Activated T-helper 9 cell treated with anti-CD3 and anti-CD28 coated beads, Interleukin-2, amount 50 U/mL, for 16 hours (primary cell): ENCODE measurements around the gene FGFR3.

ENCODE experiments used
- DNase-seq: peaks from one replicate; pipeline ENCODE4 v3.0.0-alpha.2; 2020; ENCODE audit warnings: low read depth

FGFR3 gene

DNA sequence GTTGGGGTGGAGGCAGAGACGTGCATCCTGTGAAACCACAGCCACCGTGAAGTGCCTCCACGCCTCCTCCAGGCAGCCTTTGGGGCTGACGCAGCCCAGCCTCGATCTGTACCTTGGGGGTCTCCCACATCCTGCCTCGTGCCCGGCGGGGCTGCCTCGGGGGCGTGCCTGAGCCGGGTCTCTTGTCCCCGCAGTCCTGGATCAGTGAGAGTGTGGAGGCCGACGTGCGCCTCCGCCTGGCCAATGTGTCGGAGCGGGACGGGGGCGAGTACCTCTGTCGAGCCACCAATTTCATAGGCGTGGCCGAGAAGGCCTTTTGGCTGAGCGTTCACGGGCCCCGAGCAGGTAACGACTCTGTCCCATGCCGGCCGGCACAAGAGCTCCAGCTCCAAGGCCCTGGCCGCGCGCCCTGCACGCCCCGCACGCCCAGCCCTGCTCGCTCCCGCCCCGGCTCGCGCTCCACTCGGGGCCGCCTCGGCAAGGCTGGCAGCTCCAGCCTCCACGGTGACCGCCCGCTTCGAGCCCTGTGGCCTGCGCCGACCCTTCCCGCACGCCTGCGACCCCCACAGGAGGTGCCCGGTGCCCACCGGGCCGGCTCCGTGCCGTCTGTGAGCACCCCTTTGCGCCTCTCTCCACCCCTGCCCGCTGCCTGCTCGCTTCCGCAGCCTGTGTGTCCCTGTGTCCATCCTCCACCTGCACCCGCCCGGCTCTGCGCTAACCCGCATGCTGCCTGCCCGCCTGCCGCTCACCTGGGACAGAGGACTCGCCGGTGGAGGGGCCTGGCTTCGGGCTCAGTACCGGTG, 9.8 kb downstream of the FGFR3 start:
- no peak for DNase-seq

DNA sequence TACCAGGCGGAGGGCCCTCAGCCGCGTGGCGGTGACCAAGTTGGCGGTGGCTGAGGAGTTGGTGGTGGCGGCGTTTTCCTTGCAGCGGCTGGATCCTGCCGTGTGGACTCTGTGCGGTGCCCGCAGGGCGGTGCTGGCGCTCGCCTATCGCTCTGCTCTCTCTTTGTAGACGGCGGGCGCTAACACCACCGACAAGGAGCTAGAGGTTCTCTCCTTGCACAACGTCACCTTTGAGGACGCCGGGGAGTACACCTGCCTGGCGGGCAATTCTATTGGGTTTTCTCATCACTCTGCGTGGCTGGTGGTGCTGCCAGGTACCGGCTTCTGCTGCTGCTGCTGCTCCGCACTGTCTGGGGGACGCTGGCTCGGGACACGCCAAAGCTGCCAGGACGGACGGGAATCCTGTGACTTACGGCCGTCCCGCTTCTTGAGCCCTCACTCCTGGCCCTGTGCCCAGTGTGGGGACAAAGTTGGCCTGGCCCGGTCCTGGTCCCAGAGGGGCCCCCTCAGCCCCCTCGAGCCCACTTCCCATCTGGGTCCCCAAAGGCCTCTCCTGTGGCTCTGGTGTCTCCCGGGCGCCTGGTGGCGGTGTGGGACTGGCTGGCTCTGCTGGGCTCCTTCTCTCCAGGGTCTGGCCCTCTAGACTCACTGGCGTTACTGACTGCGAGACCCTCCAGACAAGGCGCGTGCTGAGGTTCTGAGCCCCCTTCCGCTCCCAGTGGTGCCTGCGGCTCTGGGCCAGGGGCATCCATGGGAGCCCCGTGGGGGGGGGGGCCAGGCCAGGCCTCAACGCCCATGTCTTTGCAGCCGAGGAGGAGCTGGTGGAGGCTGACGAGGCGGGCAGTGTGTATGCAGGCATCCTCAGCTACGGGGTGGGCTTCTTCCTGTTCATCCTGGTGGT, 10.7 kb downstream of the FGFR3 start:
- no peak for DNase-seq

DNA sequence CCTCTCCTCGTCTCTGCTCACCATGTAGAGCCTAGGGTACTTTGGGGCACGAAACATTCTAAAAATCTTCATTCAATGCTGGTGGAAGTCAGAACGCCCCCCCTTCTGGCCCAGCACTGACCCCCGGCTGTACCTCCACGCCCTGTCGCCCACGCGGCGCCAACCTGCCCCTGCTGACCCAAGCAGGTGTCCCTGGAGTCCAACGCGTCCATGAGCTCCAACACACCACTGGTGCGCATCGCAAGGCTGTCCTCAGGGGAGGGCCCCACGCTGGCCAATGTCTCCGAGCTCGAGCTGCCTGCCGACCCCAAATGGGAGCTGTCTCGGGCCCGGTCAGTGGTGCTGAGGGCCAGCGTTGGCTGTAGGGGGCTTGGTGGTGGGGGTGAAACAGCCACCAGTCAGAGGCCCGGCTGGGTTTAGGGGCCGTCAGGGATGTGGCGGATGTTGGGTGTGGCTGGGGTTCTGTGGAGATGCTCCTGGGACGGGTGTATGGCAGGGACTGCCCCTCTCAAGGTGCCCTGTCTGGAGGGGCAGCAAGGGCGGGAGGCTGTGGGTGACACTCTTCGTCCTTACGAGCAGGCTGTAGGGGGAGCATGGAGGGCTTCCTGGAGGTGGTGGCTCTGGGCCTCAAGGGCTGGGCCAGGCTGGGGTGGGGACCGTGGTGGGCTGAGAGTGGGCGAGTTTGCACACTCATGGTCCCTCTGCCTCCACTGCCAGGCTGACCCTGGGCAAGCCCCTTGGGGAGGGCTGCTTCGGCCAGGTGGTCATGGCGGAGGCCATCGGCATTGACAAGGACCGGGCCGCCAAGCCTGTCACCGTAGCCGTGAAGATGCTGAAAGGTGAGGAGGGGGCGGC, 11.8 kb downstream of the FGFR3 start:
- no peak for DNase-seq

DNA sequence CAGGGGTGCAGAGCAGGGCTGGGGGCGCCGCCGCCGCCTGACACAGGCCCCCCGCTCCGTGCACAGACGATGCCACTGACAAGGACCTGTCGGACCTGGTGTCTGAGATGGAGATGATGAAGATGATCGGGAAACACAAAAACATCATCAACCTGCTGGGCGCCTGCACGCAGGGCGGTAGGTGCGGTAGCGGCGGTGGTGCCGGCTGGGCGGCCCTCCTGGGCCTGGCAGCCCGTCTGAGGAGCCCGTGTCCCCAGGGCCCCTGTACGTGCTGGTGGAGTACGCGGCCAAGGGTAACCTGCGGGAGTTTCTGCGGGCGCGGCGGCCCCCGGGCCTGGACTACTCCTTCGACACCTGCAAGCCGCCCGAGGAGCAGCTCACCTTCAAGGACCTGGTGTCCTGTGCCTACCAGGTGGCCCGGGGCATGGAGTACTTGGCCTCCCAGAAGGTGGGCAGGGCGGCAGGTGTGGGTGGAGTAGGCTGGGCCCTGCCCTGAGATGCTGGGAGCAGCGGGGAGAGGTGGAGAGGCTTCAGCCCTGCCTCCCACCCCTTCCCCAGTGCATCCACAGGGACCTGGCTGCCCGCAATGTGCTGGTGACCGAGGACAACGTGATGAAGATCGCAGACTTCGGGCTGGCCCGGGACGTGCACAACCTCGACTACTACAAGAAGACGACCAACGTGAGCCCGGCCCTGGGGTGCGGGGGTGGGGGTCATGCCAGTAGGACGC, 12.6 kb downstream of the FGFR3 start:
- DNase-seq: no peak

DNA sequence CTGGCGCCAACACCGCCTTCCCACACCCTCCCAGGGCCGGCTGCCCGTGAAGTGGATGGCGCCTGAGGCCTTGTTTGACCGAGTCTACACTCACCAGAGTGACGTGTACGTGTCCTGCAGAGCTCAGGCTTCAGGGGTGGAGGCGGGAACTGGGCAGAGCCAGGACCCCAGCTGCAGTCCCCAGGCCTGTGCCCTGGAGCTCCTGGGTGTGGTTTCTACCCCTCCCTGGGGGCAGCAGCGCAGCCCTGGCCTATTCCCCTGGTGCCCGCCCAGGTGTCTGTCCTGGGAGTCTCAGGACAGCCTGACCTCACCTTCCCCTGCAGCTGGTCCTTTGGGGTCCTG, 13.1 kb downstream of the FGFR3 start:
- no peak for DNase-seq

DNA sequence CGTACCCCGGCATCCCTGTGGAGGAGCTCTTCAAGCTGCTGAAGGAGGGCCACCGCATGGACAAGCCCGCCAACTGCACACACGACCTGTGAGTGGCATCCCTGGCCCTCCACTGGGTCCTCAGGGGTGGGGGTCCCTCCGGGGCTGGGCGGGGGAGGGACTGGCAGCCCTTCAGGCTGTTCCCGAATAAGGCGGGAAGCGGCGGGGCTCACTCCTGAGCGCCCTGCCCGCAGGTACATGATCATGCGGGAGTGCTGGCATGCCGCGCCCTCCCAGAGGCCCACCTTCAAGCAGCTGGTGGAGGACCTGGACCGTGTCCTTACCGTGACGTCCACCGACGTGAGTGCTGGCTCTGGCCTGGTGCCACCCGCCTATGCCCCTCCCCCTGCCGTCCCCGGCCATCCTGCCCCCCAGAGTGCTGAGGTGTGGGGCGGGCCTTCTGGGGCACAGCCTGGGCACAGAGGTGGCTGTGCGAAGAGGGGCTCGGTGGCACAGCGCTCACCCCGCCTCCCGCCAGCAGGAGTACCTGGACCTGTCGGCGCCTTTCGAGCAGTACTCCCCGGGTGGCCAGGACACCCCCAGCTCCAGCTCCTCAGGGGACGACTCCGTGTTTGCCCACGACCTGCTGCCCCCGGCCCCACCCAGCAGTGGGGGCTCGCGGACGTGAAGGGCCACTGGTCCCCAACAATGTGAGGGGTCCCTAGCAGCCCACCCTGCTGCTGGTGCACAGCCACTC, 13.7 kb downstream of the FGFR3 start:
- DNase-seq: no peak

DNA sequence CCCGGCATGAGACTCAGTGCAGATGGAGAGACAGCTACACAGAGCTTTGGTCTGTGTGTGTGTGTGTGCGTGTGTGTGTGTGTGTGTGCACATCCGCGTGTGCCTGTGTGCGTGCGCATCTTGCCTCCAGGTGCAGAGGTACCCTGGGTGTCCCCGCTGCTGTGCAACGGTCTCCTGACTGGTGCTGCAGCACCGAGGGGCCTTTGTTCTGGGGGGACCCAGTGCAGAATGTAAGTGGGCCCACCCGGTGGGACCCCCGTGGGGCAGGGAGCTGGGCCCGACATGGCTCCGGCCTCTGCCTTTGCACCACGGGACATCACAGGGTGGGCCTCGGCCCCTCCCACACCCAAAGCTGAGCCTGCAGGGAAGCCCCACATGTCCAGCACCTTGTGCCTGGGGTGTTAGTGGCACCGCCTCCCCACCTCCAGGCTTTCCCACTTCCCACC, 14.3 kb downstream of the FGFR3 start:
- DNase-seq: no peak

DNA sequence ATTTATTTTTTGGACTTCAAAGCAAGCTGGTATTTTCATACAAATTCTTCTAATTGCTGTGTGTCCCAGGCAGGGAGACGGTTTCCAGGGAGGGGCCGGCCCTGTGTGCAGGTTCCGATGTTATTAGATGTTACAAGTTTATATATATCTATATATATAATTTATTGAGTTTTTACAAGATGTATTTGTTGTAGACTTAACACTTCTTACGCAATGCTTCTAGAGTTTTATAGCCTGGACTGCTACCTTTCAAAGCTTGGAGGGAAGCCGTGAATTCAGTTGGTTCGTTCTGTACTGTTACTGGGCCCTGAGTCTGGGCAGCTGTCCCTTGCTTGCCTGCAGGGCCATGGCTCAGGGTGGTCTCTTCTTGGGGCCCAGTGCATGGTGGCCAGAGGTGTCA, 15.3 kb downstream of the FGFR3 start:
- DNase-seq: no peak

- no peak for DNase-seq
Observed at GRCh38 chr4:1808851-1809753, 16.0 kb downstream of the FGFR3 start.

- peak; percentile 40 for DNase-seq
Observed at GRCh38 chr4:1809754-1810502, 16.8 kb downstream of the FGFR3 start.

- no peak for DNase-seq
Observed at GRCh38 chr4:1810765-1811164, 17.7 kb downstream of the FGFR3 start.

DNA sequence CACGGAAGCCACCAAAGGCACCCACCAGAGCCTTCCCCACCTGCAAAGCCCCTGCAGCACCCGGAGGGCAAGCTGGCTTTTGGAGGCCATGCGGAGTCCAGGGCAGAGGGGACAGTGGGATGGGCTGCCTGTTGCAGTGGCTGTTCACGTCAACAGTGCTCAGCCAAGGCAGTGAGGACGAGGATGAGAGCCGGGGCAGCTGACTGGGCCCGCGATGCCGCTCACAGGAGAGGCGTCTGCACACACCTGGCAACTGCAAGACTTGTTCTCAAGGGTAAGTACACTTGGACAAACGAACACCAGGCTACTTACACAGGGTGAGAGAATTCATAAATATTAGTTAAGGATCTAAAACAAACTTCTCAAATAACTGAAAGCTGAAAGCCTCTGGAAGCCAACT, 19.6 kb downstream of the FGFR3 start:
- no peak for DNase-seq

DNA sequence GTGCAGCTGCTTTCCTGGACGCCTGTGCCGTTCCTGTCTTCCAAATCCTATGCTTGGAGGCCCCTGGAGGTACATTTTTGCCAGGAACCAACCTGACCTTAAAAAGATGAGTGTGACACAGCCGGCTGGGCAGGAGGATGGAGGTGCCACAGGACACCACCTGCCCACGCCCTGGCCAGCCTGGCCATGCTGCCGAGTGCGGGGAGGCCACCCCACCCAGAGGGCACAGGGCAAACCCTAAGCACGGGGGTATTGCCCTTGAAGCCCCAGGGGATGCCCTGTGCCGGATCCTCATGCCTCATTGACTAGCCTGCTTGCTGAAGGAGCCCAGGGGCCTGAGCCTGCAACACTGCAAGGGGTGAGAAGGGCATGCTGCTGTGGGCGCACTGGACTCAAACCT, 20.1 kb downstream of the FGFR3 start:
- DNase-seq: no peak

GRCh38 chr4:1813915-1814314, 20.8 kb downstream of the FGFR3 start:
- no peak for DNase-seq

DNA sequence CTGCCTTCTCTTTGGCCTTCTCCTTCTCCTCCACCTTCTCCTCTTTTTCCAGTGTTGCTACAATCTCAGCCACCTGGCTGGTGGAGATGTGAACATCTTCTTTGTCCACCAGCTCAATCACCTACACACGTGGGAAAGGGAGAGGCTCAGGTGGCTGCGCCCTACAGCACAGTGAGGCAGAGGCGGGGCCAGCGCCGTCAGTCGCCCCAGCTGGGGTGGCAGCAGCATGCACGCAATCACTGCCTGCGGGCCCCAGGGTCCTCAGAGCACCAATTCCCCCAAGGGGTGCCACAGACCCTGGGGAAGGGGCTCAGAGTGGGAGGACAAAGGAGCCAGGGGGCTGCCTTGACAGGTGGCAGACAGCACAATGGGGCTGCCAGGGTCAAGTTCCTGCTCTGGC, 21.4 kb downstream of the FGFR3 start:
- no peak for DNase-seq

DNA sequence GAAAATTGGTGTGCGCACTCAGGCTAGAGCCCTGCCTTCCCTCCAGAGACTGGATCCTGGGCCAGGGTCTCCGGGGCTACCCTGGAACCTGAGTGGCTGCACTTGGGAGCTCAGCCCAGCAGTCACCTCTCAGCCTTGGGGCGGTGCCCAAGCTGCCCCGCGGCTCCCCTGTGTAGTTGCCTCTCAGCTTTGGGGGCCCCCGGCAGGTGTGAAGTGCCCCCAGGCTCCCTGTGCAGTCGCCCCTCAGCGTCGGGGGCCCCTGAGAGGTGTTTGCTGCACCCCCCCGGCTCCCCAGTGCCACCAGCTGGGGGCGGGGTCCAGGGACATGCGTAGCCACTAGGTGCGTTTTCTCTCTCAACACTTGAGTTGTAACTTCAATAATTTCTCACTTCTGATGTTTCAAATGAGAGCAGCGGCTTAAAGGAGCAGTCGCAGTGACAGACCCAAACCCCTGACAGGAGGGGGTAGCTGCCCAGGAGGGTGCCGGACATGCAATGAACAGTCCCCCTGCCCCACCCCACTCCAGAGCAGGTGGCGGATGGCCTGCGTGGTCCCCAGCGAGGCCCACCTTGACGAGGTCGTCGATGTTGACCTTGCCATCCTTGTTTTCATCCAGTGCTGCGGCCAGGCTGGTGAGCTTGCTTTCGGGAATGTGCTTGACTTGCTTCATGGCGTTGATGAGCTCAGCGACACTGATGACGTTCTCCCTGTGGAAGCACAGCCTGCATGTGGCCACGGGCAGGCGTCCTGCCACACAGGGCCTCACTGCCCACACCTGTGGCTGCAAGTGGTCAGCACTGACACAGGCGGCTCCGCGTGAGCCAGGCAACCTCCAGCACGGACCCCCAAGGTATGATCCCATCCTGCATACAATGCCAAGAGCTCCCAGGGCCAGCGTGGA, 22.3 kb downstream of the FGFR3 start:
- no peak for DNase-seq

GRCh38 chr4:1815997-1816860, 23.1 kb downstream of the FGFR3 start:
- DNase-seq: no peak
